ENCODE measurements around the gene PADI2. TPM values are rescaled to one million over a fixed set of nuclear protein-coding genes. Genes with fewer than 3 reads are reported as not detected.

The PADI2 gene
- total RNA-seq, 1 experiment from 2014 or later = 3.0 TPM

GRCh38 chr1:17139637-17140036 is 20.4 kb upstream of the PADI2 start:
- Mint-ChIP-seq H3K36me3 (ENCODE audit: insufficient read depth in 1 of 3, low read depth in 3 of 3) (peaks cover 0 to 4% (median 2%) of the 10 kb centered on the region in 3 experiments; a peak in 2 of 7 replicates), H3K9me3 (peaks cover 7 to 15% of the 10 kb centered on the region in 2 experiments; a peak in 4 of 5 replicates), H3K4me3 (no peak overlapping the region), H3K4me1 (peaks cover 8 to 11% of the 10 kb centered on the region in 2 experiments), H3K27me3 (ENCODE audit: low read depth) (peaks cover 7% of the 10 kb centered on the region), H3K27ac (no peak overlapping the region)
- no peak overlapping the region for H2BK15ac ChIP-seq (ENCODE audit: low read depth, low read length)
- H3K4ac ChIP-seq (ENCODE audit: low read depth, low read length) = no peak overlapping the region
- no peak overlapping the region for H2BK120ac ChIP-seq (ENCODE audit: low read depth, low read length, poor library complexity, severe bottlenecking)
- H4K5ac ChIP-seq (ENCODE audit: insufficient read length, low read depth, low read length) = no peak overlapping the region
- no peaks in the 10 kb centered on the region for H3K79me1 ChIP-seq (ENCODE audit: insufficient read depth, low read depth, low read length, poor library complexity, severe bottlenecking)
- H3K79me2 ChIP-seq (ENCODE audit: insufficient read depth, low read length) = no peaks in the 10 kb centered on the region
- H3K27ac ChIP-seq (ENCODE audit: insufficient read length, low read depth, low read length) = no peak overlapping the region
- no peak overlapping the region for H3K4me2 ChIP-seq (ENCODE audit: insufficient read depth, insufficient read length, low read length)
- H2BK12ac ChIP-seq (ENCODE audit: insufficient read length, low read depth, low read length) = no peak overlapping the region
- DNase-seq = no peak
- no peak overlapping the region for H2BK5ac ChIP-seq (ENCODE audit: insufficient read length, low read length)
- H2AK5ac ChIP-seq (ENCODE audit: insufficient read length, low read length) = no peak overlapping the region
- no peak overlapping the region for H3K14ac ChIP-seq (ENCODE audit: insufficient read depth, low read length)
- H2AFZ ChIP-seq (ENCODE audit: low read length) = no peak overlapping the region
- 0 out of 2 replicates have a peak, but pooled peaks cover 4% of the 10 kb centered on the region for H3K4me1 ChIP-seq (ENCODE audit: insufficient read depth, low read length)
- no peak overlapping the region for H3K23ac ChIP-seq (ENCODE audit: insufficient read length, low read depth, low read length)
- no peaks in the 10 kb centered on the region for H4K20me1 ChIP-seq (ENCODE audit: control insufficient read depth, insufficient read depth, insufficient read length)
- H3K18ac ChIP-seq (ENCODE audit: insufficient read length, low read depth, low read length) = no peak overlapping the region
- H4K8ac ChIP-seq (replicated peaks; ENCODE audit: insufficient read length, low read depth, low read length) = no peak overlapping the region
- TF ChIP-seq, protein P1, sequence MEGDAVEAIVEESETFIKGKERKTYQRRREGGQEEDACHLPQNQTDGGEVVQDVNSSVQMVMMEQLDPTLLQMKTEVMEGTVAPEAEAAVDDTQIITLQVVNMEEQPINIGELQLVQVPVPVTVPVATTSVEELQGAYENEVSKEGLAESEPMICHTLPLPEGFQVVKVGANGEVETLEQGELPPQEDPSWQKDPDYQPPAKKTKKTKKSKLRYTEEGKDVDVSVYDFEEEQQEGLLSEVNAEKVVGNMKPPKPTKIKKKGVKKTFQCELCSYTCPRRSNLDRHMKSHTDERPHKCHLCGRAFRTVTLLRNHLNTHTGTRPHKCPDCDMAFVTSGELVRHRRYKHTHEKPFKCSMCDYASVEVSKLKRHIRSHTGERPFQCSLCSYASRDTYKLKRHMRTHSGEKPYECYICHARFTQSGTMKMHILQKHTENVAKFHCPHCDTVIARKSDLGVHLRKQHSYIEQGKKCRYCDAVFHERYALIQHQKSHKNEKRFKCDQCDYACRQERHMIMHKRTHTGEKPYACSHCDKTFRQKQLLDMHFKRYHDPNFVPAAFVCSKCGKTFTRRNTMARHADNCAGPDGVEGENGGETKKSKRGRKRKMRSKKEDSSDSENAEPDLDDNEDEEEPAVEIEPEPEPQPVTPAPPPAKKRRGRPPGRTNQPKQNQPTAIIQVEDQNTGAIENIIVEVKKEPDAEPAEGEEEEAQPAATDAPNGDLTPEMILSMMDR (conservative IDR thresholded peaks at IDR 0.05) = no peak
- no peak overlapping the region for H3K9ac ChIP-seq (ENCODE audit: extremely low read depth, insufficient read length, low read length)
- no peak overlapping the region for H3T11ph ChIP-seq (ENCODE audit: low read length)
- no peaks in the 10 kb centered on the region for H3K9me3 ChIP-seq (ENCODE audit: control insufficient read depth, low read depth, low read length)
- peaks cover 3% of the 10 kb centered on the region for H3K23me2 ChIP-seq (ENCODE audit: insufficient read length, low read depth, low read length, poor library complexity, severe bottlenecking)
- H2BK20ac ChIP-seq (ENCODE audit: low read depth, low read length, poor library complexity, severe bottlenecking) = no peak overlapping the region
- no peaks in the 10 kb centered on the region for H3K27me3 ChIP-seq (ENCODE audit: insufficient read depth, low read length)
- H4K91ac ChIP-seq (ENCODE audit: insufficient read length, low read depth, low read length) = no peak overlapping the region
- no peak overlapping the region for H3K56ac ChIP-seq (ENCODE audit: insufficient read length, low read depth, low read length)
